H9 (cell line): ENCODE results near the gene CLEC16A. TPM values are rescaled to one million over a fixed set of nuclear protein-coding genes. Genes with fewer than 3 reads are reported as not detected.

ENCODE experiments used
- DNase-seq: peaks from one replicate; pipeline ENCODE4 v3.0.0-alpha.2; 2017
- H2AFZ ChIP-seq: one replicate; pipeline ENCODE4 v1.6.1; 2013; ENCODE audit warnings: mild to moderate bottlenecking, low read length, control low read depth, moderate library complexity
- H2AK5ac ChIP-seq: 2 replicates; pipeline ENCODE4 v1.6.1; 2013; ENCODE audit warnings: low read length, control low read depth, mixed read lengths; ENCODE audit not compliant: insufficient read length
- H2BK120ac ChIP-seq: one replicate; pipeline ENCODE4 v1.6.1; 2013; ENCODE audit warnings: low read depth, mild to moderate bottlenecking, low read length, control low read depth, inconsistent platforms; ENCODE audit not compliant: poor library complexity, severe bottlenecking
- H2BK12ac ChIP-seq: 2 replicates; pipeline ENCODE4 v1.6.1; 2013; ENCODE audit warnings: low read length, control low read depth, mixed read lengths, low read depth; ENCODE audit not compliant: insufficient read length
- H2BK15ac ChIP-seq: 2 replicates; pipeline ENCODE4 v1.6.1; 2013; ENCODE audit warnings: low read depth, low read length, control low read depth
- H2BK20ac ChIP-seq: one replicate; pipeline ENCODE4 v1.6.1; 2013; ENCODE audit warnings: low read depth, mild to moderate bottlenecking, low read length, control low read depth, inconsistent platforms; ENCODE audit not compliant: poor library complexity, severe bottlenecking
- H2BK5ac ChIP-seq: 2 replicates; pipeline ENCODE4 v1.6.1; 2013; ENCODE audit warnings: low read length, control low read depth, mixed read lengths; ENCODE audit not compliant: insufficient read length
- H3K14ac ChIP-seq: 2 replicates; pipeline ENCODE4 v1.6.1; 2013; ENCODE audit warnings: low read length, control low read depth; ENCODE audit not compliant: insufficient read depth
- H3K18ac ChIP-seq: 2 replicates; pipeline ENCODE4 v1.6.1; 2013; ENCODE audit warnings: low read depth, mild to moderate bottlenecking, mixed read lengths, low read length, control low read depth; ENCODE audit not compliant: insufficient read length
- H3K23ac ChIP-seq: 2 replicates; pipeline ENCODE4 v1.6.1; 2013; ENCODE audit warnings: low read length, control low read depth, mixed read lengths, low read depth; ENCODE audit not compliant: insufficient read length
- H3K23me2 ChIP-seq: 2 replicates; pipeline ENCODE4 v1.6.1; 2013; ENCODE audit warnings: low read depth, mild to moderate bottlenecking, mixed read lengths, low read length, control low read depth; ENCODE audit not compliant: insufficient read length, poor library complexity, severe bottlenecking
- H3K27ac ChIP-seq: 2 replicates; pipeline ENCODE4 v1.5.1; 2013; ENCODE audit warnings: low read length, control low read depth, mixed read lengths, low read depth; ENCODE audit not compliant: insufficient read length
- H3K27me3 ChIP-seq: 2 replicates; pipeline ENCODE4 v1.6.1; 2013; ENCODE audit warnings: low read length, control low read depth, inconsistent platforms; ENCODE audit not compliant: insufficient read depth
- H3K4ac ChIP-seq: 2 replicates; pipeline ENCODE4 v1.6.1; 2013; ENCODE audit warnings: low read depth, mild to moderate bottlenecking, control low read depth, inconsistent platforms, low read length, moderate library complexity
- H3K4me1 ChIP-seq: 2 replicates; pipeline ENCODE4 v1.6.1; 2013; ENCODE audit warnings: low read length, control low read depth, inconsistent platforms; ENCODE audit not compliant: insufficient read depth
- H3K4me2 ChIP-seq: 2 replicates; pipeline ENCODE4 v1.6.1; 2013; ENCODE audit warnings: low read length, control low read depth, mixed read lengths; ENCODE audit not compliant: insufficient read length, insufficient read depth
- H3K56ac ChIP-seq: 2 replicates; pipeline ENCODE4 v1.6.1; 2013; ENCODE audit warnings: low read depth, mild to moderate bottlenecking, mixed read lengths, low read length, control low read depth; ENCODE audit not compliant: insufficient read length
- H3K79me1 ChIP-seq: 2 replicates; pipeline ENCODE4 v1.6.1; 2013; ENCODE audit warnings: low read depth, mild to moderate bottlenecking, moderate library complexity, low read length, control low read depth, inconsistent platforms; ENCODE audit not compliant: insufficient read depth, poor library complexity, severe bottlenecking
- H3K79me2 ChIP-seq: 2 replicates; pipeline ENCODE4 v1.6.1; 2013; ENCODE audit warnings: low read length, control low read depth, inconsistent platforms; ENCODE audit not compliant: insufficient read depth
- H3K9ac ChIP-seq: 2 replicates; pipeline ENCODE4 v1.6.1; 2013; ENCODE audit warnings: low read length, control low read depth, mixed read lengths; ENCODE audit not compliant: insufficient read length; ENCODE audit errors: extremely low read depth
- H3K9me3 ChIP-seq: one replicate; pipeline ENCODE4 v1.6.1; 2013; ENCODE audit warnings: low read depth, low read length, inconsistent platforms; ENCODE audit not compliant: control insufficient read depth
- H3T11ph ChIP-seq: one replicate; pipeline ENCODE4 v1.6.1; 2013; ENCODE audit warnings: mild to moderate bottlenecking, low read length, control low read depth, inconsistent platforms
- H4K20me1 ChIP-seq: one replicate; pipeline ENCODE4 v1.6.1; 2013; ENCODE audit not compliant: control insufficient read depth, insufficient read length, insufficient read depth
- H4K5ac ChIP-seq: 2 replicates; pipeline ENCODE4 v1.6.1; 2013; ENCODE audit warnings: low read depth, mild to moderate bottlenecking, mixed read lengths, low read length, control low read depth; ENCODE audit not compliant: insufficient read length
- H4K8ac ChIP-seq: replicated peaks from 2 replicates; pipeline ENCODE4 v1.6.1; 2013; ENCODE audit warnings: low read length, control low read depth, mixed read lengths, low read depth; ENCODE audit not compliant: insufficient read length
- H4K91ac ChIP-seq: 2 replicates; pipeline ENCODE4 v1.6.1; 2013; ENCODE audit warnings: low read depth, mild to moderate bottlenecking, moderate library complexity, mixed read lengths, low read length, control low read depth; ENCODE audit not compliant: insufficient read length
- H3K27ac Mint-ChIP-seq, 3 experiments: 2 replicates in 2 of 3; 3 replicates in 1 of 3; pipeline ENCODE4 v1.8.0; 2020 to 2021; ENCODE audit warnings: mixed read lengths in 3 of 3, mild to moderate bottlenecking in 1 of 3, moderate library complexity in 1 of 3
- H3K27me3 Mint-ChIP-seq: 2 replicates; pipeline ENCODE4 v1.8.0; 2021; ENCODE audit warnings: low read depth, mild to moderate bottlenecking, moderate library complexity, mixed read lengths
- H3K36me3 Mint-ChIP-seq, 3 experiments: 2 replicates in 2 of 3; 3 replicates in 1 of 3; pipeline ENCODE4 v1.8.0; 2020 to 2021; ENCODE audit warnings: low read depth in 3 of 3, mixed read lengths in 3 of 3; ENCODE audit not compliant: insufficient read depth in 1 of 3
- H3K4me1 Mint-ChIP-seq, 2 experiments: 2 replicates each; pipeline ENCODE4 v1.8.0; 2020; ENCODE audit warnings: mixed read lengths in 2 of 2
- H3K4me3 Mint-ChIP-seq, 2 experiments: 2 replicates in 1 of 2; 3 replicates in 1 of 2; pipeline ENCODE4 v1.8.0; 2020 to 2021; ENCODE audit warnings: mild to moderate bottlenecking in 2 of 2, mixed read lengths in 2 of 2, moderate library complexity in 1 of 2
- H3K9me3 Mint-ChIP-seq, 2 experiments: 2 replicates in 1 of 2; 3 replicates in 1 of 2; pipeline ENCODE4 v1.8.0; 2020; ENCODE audit warnings: mild to moderate bottlenecking in 2 of 2, mixed read lengths in 2 of 2, moderate library complexity in 1 of 2
- WGBS: extraction: QIAGEN DNeasy Blood & Tissue Kit; methylation state at CpG from one replicate; pipeline ENCODE4 v1.1.7; 2013; ENCODE audit warnings: missing lambda C conversion rate, low lambda C conversion rate, mixed read lengths; ENCODE audit not compliant: insufficient read length; ENCODE audit errors: extremely low coverage; 5-methylcytosine and 5-hydroxymethylcytosine counted together
- total RNA-seq: library from RNA; stranded (reverse); gene quantifications from 2 replicates; pipeline ENCODE4 v1.2.1, GENCODE V29; 2021
- TF ChIP-seq, protein P1 (sequence below): fragments of 200-600 bp; sonication (generic); conservative IDR thresholded peaks from 3 replicates; pipeline ENCODE4 v1.8.0; 2021; ENCODE audit warnings: antibody characterized with exemption, mild to moderate bottlenecking

CLEC16A gene
- total RNA-seq, 1 experiment from 2014 or later, result 15.2 TPM

GRCh38 chr16:11093572-11094074 lies 149.3 kb downstream of the CLEC16A start:
- Mint-ChIP-seq H3K27ac (peak overlapping the region in 2 of 3 experiments; percentile 5 to 58; a peak in 3 of 7 replicates), H3K4me3 (no peak overlapping the region), H3K36me3 (peaks cover 0 to 3% (median 0%) of the 10 kb centered on the region in 3 experiments; a peak in 1 of 7 replicates), H3K4me1 (peaks cover 3 to 11% of the 10 kb centered on the region in 2 experiments; a peak in 3 of 4 replicates), H3K27me3 (no peaks in the 10 kb centered on the region), H3K9me3 (no peaks in the 10 kb centered on the region)
- no peak overlapping the region; the same call in 1 of the 2 replicates for H3K14ac ChIP-seq
- H3K4ac ChIP-seq, result no peak overlapping the region
- H2AFZ ChIP-seq, result no peak overlapping the region
- no peaks in the 10 kb centered on the region for H4K20me1 ChIP-seq
- H2BK120ac ChIP-seq, result no peak overlapping the region
- no peak overlapping the region for H4K5ac ChIP-seq
- WGBS, result no CpG with 5 or more reads among the region's 10 CpGs
- TF ChIP-seq, protein P1, sequence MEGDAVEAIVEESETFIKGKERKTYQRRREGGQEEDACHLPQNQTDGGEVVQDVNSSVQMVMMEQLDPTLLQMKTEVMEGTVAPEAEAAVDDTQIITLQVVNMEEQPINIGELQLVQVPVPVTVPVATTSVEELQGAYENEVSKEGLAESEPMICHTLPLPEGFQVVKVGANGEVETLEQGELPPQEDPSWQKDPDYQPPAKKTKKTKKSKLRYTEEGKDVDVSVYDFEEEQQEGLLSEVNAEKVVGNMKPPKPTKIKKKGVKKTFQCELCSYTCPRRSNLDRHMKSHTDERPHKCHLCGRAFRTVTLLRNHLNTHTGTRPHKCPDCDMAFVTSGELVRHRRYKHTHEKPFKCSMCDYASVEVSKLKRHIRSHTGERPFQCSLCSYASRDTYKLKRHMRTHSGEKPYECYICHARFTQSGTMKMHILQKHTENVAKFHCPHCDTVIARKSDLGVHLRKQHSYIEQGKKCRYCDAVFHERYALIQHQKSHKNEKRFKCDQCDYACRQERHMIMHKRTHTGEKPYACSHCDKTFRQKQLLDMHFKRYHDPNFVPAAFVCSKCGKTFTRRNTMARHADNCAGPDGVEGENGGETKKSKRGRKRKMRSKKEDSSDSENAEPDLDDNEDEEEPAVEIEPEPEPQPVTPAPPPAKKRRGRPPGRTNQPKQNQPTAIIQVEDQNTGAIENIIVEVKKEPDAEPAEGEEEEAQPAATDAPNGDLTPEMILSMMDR, result no peak
- H3K4me1 ChIP-seq, result no peaks in the 10 kb centered on the region
- no peak for DNase-seq
- H2BK5ac ChIP-seq, result no peak overlapping the region
- no peak overlapping the region for H4K8ac ChIP-seq
- H3K79me2 ChIP-seq, result no peaks in the 10 kb centered on the region
- H3K27me3 ChIP-seq, result no peaks in the 10 kb centered on the region
- no peak overlapping the region for H2BK12ac ChIP-seq
- no peak overlapping the region for H3K27ac ChIP-seq
- no peak overlapping the region for H2AK5ac ChIP-seq
- H3K79me1 ChIP-seq, result no peaks in the 10 kb centered on the region
- no peaks in the 10 kb centered on the region for H3K9me3 ChIP-seq
- no peak overlapping the region for H3K4me2 ChIP-seq
- no peak overlapping the region for H3K23ac ChIP-seq
- H4K91ac ChIP-seq, result no peak overlapping the region
- H3K18ac ChIP-seq, result no peak overlapping the region
- no peak overlapping the region for H3K9ac ChIP-seq
- no peaks in the 10 kb centered on the region for H3K23me2 ChIP-seq
- no peak overlapping the region for H3K56ac ChIP-seq
- no peak overlapping the region for H2BK20ac ChIP-seq
- H3T11ph ChIP-seq, result no peak overlapping the region
- no peak overlapping the region for H2BK15ac ChIP-seq
